Measurements from ENCODE around the gene CLCA2.

Gene CLCA2

GRCh38 chr1:86429835-86430234, 5.9 kb downstream of the CLCA2 start:
- no peak for DNase-seq

GRCh38 chr1:86430376-86430775, 6.4 kb downstream of the CLCA2 start:
- DNase-seq: no peak

GRCh38 chr1:86434059-86434458, 10.1 kb downstream of the CLCA2 start:
- no peak for DNase-seq

- DNase-seq: no peak
Measured at GRCh38 chr1:86435327-86435726, 11.4 kb downstream of the CLCA2 start.

GRCh38 chr1:86436041-86436440, 12.1 kb downstream of the CLCA2 start:
- DNase-seq: no peak

- DNase-seq: no peak
Measured at GRCh38 chr1:86441581-86441980, 17.6 kb downstream of the CLCA2 start.

- no peak for DNase-seq
Measured at GRCh38 chr1:86441997-86442396, 18.0 kb downstream of the CLCA2 start.

GRCh38 chr1:86445919-86446318, 21.9 kb downstream of the CLCA2 start:
- no peak for DNase-seq

- DNase-seq: no peak
Measured at GRCh38 chr1:86447198-86447790, 23.3 kb downstream of the CLCA2 start.

- DNase-seq: no peak
Measured at GRCh38 chr1:86448670-86449069, 24.7 kb downstream of the CLCA2 start.

- DNase-seq: no peak
Measured at GRCh38 chr1:86449103-86449502, 25.1 kb downstream of the CLCA2 start.

GRCh38 chr1:86450847-86451246, 26.9 kb downstream of the CLCA2 start:
- no peak for DNase-seq

- no peak for DNase-seq
Measured at GRCh38 chr1:86453664-86454063, 29.7 kb downstream of the CLCA2 start.

- no peak for DNase-seq
Measured at GRCh38 chr1:86455073-86455472, 31.1 kb downstream of the CLCA2 start.

- no peak for DNase-seq
Measured at GRCh38 chr1:86460998-86461397, 37.0 kb downstream of the CLCA2 start.

GRCh38 chr1:86461482-86461881, 37.5 kb downstream of the CLCA2 start:
- DNase-seq: no peak

- no peak for DNase-seq
Measured at GRCh38 chr1:86464819-86465218, 40.8 kb downstream of the CLCA2 start.

GRCh38 chr1:86466109-86466844, 42.3 kb downstream of the CLCA2 start:
- no peak for DNase-seq

- DNase-seq: no peak
Measured at GRCh38 chr1:86466986-86467385, 43.0 kb downstream of the CLCA2 start.

- DNase-seq: no peak
Measured at GRCh38 chr1:86468501-86468977, 44.6 kb downstream of the CLCA2 start, which contains the start of gene CLCA1. TSS of gene CLCA1 (plus strand) at chr1:86468927. CDS start at chr1:86468972, 45 bp downstream.

- no peak for DNase-seq
Measured at GRCh38 chr1:86470859-86471258, 46.9 kb downstream of the CLCA2 start.

GRCh38 chr1:86471291-86471690, 47.3 kb downstream of the CLCA2 start:
- no peak for DNase-seq

GRCh38 chr1:86472152-86472551, 48.2 kb downstream of the CLCA2 start:
- DNase-seq: no peak

GRCh38 chr1:86472767-86473166, 48.8 kb downstream of the CLCA2 start:
- no peak for DNase-seq

- no peak for DNase-seq
Measured at GRCh38 chr1:86477256-86477655, 53.3 kb downstream of the CLCA2 start.
